ENCODE data around the gene SYCE3.

Gene SYCE3

DNA sequence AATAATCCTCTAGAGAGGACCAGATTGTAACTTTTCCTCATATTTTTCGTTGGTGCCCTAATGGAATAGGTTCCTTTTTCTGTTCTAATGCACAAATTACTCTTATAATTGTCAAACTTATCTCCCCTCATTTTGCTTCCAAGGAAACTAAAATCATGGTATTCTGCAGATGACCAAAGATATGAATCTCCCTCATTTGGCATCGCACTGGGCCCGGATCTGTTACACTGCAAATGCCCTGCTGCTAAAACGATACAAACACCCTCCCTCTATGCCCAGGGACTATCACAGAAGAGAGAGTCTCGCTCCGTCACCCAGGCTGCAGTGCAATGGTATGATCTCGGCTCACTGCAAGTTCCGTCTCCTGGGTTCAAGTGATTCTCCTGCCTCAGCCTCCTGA is 9.4 kb downstream of the SYCE3 start:
- H3K27ac ChIP-seq = no peak overlapping the region
- DNase-seq (ENCODE audit: low read depth, low spot score) = no peak

- DNase-seq (ENCODE audit: low read depth, low spot score) = no peak
- no peak overlapping the region for H3K27ac ChIP-seq
These were observed 11.5 kb downstream of the SYCE3 start for GRCh38 chr22:50551160-50551752.

DNA sequence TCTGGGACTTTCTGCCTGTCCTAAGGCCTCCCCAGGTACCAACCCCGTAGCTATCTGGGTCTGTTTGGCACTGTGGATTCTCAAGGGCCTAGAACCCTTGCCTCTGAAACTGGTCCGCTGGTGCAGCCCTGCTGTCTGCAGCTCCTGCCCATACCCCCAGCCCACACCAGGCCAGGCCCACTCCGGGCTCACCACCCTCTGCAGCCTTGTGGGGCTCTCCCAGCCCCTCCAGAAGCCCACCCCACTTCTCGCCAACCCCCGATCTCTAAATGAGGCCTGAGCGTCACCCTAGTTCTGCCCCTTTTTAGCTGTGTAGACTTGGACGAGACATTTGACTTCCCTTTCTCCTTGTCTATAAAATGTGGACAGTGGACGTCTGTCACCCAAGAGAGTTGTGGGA is 12.3 kb downstream of the SYCE3 start:
- H3K27ac ChIP-seq = no peak overlapping the region
- no peak for DNase-seq (ENCODE audit: low read depth, low spot score)

DNA sequence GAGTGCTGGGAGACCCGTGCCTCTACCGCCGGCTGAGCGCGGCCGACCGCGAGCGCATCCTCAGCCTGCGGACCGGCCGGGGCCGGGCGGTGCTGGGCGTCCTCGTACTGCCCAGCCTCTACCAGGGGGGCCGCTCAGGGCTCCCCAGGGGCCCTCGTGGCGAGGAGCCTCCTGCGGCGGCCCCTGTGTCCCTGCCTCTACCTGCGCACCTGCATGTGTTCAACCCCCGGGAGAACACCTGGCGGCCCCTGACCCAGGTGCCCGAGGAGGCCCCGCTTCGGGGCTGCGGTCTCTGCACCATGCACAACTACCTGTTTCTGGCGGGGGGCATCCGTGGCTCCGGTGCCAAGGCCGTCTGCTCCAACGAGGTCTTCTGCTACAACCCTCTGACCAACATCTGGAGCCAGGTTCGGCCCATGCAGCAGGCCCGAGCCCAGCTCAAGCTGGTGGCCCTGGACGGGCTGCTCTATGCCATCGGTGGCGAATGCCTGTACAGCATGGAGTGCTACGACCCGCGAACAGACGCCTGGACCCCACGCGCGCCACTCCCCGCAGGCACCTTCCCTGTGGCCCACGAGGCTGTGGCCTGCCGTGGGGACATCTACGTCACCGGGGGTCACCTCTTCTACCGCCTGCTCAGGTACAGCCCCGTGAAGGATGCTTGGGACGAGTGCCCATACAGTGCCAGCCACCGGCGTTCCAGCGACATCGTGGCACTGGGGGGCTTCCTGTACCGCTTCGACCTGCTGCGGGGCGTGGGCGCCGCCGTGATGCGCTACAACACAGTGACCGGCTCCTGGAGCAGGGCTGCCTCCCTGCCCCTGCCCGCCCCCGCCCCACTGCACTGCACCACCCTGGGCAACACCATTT is 13.6 kb downstream of the SYCE3 start:
- DNase-seq (ENCODE audit: low read depth, low spot score) = no peak
- H3K27ac ChIP-seq = no peak overlapping the region

- H3K27ac ChIP-seq = no peak overlapping the region
- DNase-seq (ENCODE audit: low read depth, low spot score) = no peak
These were observed 14.4 kb downstream of the SYCE3 start for GRCh38 chr22:50548040-50548920.

GRCh38 chr22:50547263-50547985 is 15.3 kb downstream of the SYCE3 start:
- no peak for DNase-seq (ENCODE audit: low read depth, low spot score)
- H3K27ac ChIP-seq = no peak overlapping the region

DNA sequence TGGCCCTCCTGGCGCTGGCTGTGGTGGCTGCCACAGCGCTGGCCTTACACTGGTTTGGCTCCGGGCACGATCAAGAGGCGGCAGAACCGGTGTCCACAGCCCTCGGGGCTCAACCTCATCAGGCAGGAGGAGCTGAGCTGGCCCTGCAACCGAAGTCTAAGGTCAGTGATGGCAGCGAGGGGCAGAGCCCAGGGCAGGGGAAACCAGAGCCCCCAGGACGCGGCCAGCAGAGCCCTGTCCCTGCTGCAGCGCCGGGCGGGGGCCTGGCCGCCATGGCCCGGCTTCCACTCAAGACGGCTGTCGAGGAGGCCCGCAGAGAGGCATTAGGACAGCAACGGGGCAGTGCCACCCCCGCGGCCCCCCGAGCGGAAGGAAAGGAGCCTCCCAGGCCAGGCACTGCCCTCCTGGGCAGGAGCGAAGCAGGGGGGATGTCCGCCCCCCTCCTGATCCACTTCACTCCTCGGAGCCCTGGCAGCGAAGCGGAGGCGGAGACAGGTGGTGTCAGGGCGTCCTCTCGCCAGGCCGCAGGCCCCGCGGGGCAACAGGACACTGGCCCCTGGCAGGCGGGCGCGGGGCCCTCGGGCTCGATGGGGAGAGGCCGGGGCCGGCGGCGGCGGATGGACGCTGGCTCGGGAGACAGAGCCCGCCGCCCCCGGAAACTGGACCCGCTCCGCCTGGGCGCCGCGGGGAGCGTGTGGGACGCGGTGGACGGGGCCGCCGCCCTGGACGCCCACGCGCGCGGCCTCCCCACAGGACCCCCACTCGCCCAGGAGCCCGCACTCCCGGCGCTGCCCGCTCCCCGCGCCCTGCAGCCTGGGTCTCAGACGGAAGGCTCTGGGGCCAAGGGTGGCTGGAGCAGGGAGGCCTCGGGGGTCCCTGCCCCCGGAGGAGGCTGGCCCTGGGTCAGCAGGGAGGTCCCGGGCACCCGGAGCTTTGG is 16.1 kb downstream of the SYCE3 start:
- H3K27ac ChIP-seq = no peak overlapping the region
- DNase-seq (ENCODE audit: low read depth, low spot score) = no peak

- DNase-seq (ENCODE audit: low read depth, low spot score) = no peak
- peak within 1 kb of the TSS; percentile 78 for H3K27ac ChIP-seq
These were observed 17.0 kb downstream of the SYCE3 start, which contains the start of gene KLHDC7B for GRCh38 chr22:50545522-50546325. Gene KLHDC7B, plus strand, starts transcription at chr22:50545899. Its CDS starts 345 bp downstream, at chr22:50546244.

- DNase-seq (ENCODE audit: low read depth, low spot score) = no peak
- H3K27ac ChIP-seq = peak overlapping the region; percentile 78
These were observed 17.9 kb downstream of the SYCE3 start for GRCh38 chr22:50544746-50545253.

DNA sequence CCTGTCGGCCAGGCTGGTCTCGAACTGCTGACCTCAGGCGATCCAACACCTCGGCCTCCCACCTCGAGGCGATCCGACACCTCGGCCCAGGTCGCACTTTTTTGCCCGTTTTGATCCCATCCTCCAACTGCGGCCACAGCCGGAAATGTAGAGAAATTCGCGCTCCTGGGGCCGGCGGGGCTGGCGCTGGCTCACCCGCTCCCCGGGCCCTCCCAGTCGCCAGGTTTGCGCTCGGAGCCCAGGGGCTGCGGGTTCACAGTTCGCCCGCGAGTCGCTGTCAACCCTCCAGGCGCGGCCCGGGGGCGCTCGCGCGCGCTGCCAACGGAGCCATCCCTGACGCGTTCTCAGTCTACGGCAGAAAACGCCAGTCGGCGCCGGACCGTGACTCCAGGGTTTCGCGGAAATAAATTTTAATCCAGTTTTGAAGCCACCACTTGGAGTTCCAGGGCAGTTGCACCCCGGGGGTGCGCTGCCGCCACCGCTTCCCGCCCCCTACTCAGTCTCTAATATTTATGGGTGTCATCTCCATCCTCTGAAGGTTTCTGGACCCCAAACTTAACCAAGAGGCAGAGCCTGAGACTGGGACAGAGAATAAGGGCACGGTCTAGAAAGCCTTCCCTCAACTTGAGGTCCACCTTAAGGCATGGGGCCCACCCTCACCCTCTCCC is 18.5 kb downstream of the SYCE3 start:
- DNase-seq (ENCODE audit: low read depth, low spot score) = no peak
- peak overlapping the region; percentile 78 for H3K27ac ChIP-seq

- DNase-seq (ENCODE audit: low read depth, low spot score) = no peak
- H3K27ac ChIP-seq = peak overlapping the region; percentile 98
These were observed 20.2 kb downstream of the SYCE3 start for GRCh38 chr22:50542416-50542927.

- H3K27ac ChIP-seq = peak overlapping the region; percentile 98
- DNase-seq (ENCODE audit: low read depth, low spot score) = peak; percentile 97
These were observed 21.1 kb downstream of the SYCE3 start for GRCh38 chr22:50541667-50542026.

GRCh38 chr22:50540381-50540780 is 22.3 kb downstream of the SYCE3 start:
- no peak for DNase-seq (ENCODE audit: low read depth, low spot score)
- peak overlapping the region; percentile 98 for H3K27ac ChIP-seq

DNA sequence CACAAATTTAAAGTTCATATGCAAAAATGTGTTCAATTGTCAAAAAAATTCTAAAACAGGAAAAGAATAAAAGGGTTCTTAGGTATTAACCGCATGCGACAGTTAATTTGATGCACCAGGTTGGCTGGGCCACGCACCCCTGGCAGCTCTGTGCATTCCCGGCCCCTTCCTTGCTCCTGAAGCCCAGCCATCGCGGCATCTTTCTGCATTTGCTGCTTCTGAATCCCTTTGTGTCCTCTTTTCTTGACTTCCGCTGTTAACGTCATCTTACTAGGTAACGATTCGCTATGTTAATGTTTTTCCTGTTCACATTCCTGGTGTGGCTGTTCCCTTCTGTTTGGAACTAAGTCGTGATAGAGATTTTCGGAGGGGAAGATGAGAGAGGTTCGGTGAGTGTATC is 25.0 kb downstream of the SYCE3 start:
- peak overlapping the region; percentile 98 for H3K27ac ChIP-seq
- DNase-seq (ENCODE audit: low read depth, low spot score) = no peak

- no peak for DNase-seq (ENCODE audit: low read depth, low spot score)
- no peak overlapping the region for H3K27ac ChIP-seq
These were observed 26.5 kb downstream of the SYCE3 start for GRCh38 chr22:50536226-50536625.

GRCh38 chr22:50535113-50535512 is 27.6 kb downstream of the SYCE3 start:
- no peak overlapping the region for H3K27ac ChIP-seq
- no peak for DNase-seq (ENCODE audit: low read depth, low spot score)
